Panc1 (cell line): ENCODE results near the gene BCR. TPM values are rescaled to one million over a fixed set of nuclear protein-coding genes. Genes with fewer than 3 reads are reported as not detected.

Experiments
- ATAC-seq: fragments of 200-7000 bp; cut with Tn5 transposase; 2 replicates; pipeline ENCODE4 v1.9.1; 2020; ENCODE audit warnings: mild to moderate bottlenecking, moderate library complexity
- BruUV-seq: library from RNA; stranded (reverse); fragments of 400-500 nt; replicated peaks from 2 replicates; lab custom pipeline; 2021; lab: Mats Ljungman, UMichigan
- CTCF ChIA-PET: fragments of 300-600 bp; sonication (Branson Sonifier 250); formaldehyde crosslinking; loops from one replicate; lab custom pipeline; 2022; ENCODE audit warnings: antibody characterized with exemption; lab: Charles Lee
- POLR2A ChIA-PET: fragments of 300-600 bp; sonication (Branson Sonifier 250); formaldehyde crosslinking; loops from one replicate; lab custom pipeline; 2022; ENCODE audit warnings: antibody characterized with exemption; lab: Charles Lee
- DNase-seq: peaks from one replicate; pipeline ENCODE4 v3.0.0-alpha.2; 2010; ENCODE audit warnings: low read depth, low spot score
- H3K27ac ChIP-seq: 2 replicates; pipeline ENCODE4 v1.5.1; 2011; ENCODE audit warnings: mild to moderate bottlenecking, low read length, inconsistent platforms
- H3K27me3 ChIP-seq: fragments of 200-500 bp; sonication (Bioruptor generic); 2 replicates; pipeline ENCODE4 v1.6.0; 2014; ENCODE audit warnings: low read length, inconsistent platforms; ENCODE audit not compliant: control insufficient read depth, insufficient read depth
- H3K36me3 ChIP-seq: fragments of 200-500 bp; sonication (Bioruptor generic); 2 replicates; pipeline ENCODE4 v1.5.1; 2014; ENCODE audit warnings: inconsistent platforms, mild to moderate bottlenecking, low read length, moderate library complexity; ENCODE audit not compliant: control insufficient read depth, insufficient read depth
- H3K4me1 ChIP-seq: 2 replicates; pipeline ENCODE4 v1.5.1; 2011; ENCODE audit warnings: inconsistent platforms, mild to moderate bottlenecking, low read length, moderate library complexity; ENCODE audit not compliant: control insufficient read depth, insufficient read depth
- H3K4me3 ChIP-seq, 2 experiments: 2 replicates each; pipeline ENCODE4 v1.5.1; 2011 to 2012; ENCODE audit warnings: low read depth in 2 of 2, low read length in 2 of 2, mild to moderate bottlenecking in 2 of 2, inconsistent platforms in 1 of 2, moderate library complexity in 1 of 2
- H3K9me3 ChIP-seq: fragments of 200-500 bp; sonication (Bioruptor generic); 2 replicates; pipeline ENCODE4 v1.5.1; 2014; ENCODE audit warnings: low read depth, mild to moderate bottlenecking, inconsistent platforms, low read length, moderate library complexity; ENCODE audit not compliant: control insufficient read depth, insufficient read depth
- POLR2AphosphoS5 ChIP-seq: IDR thresholded peaks from 2 replicates; pipeline ENCODE4 v1.6.1; 2012; ENCODE audit warnings: mild to moderate bottlenecking, low read depth, low read length, moderate library complexity
- SIN3A ChIP-seq: IDR thresholded peaks from 2 replicates; pipeline ENCODE4 v1.6.1; 2012; ENCODE audit warnings: low read depth, mild to moderate bottlenecking, low read length, moderate library complexity, borderline replicate concordance; ENCODE audit not compliant: insufficient read depth
- TCF7L2 ChIP-seq: IDR thresholded peaks from 2 replicates; pipeline ENCODE4 v1.6.1; 2011; ENCODE audit warnings: mild to moderate bottlenecking, low read depth, low read length, inconsistent platforms
- in situ Hi-C: cut with HindIII; loops from 2 replicates; pipeline ENCODE4 v1.10.0; 2016; ENCODE audit warnings: low sequenced_read_pairs, low pct_unique_long_range_greater_than_20kb
- intact Hi-C: fragments of 100-400 bp; cut with micrococcal nuclease; formaldehyde crosslinking; loops from one replicate; pipeline ENCODE4 v1.10.0; 2022; ENCODE audit not compliant: unreplicated experiment
- total RNA-seq: library from RNA; stranded (reverse); gene quantifications from one replicate; pipeline ENCODE4 v1.2.1, GENCODE V29; 2021; ENCODE audit not compliant: unreplicated experiment
- TF ChIP-seq, protein P1 (sequence below): fragments of 450-650 bp; IDR thresholded peaks from 2 replicates; pipeline ENCODE4 v1.5.1; 2017; ENCODE audit warnings: mild to moderate bottlenecking
- TF ChIP-seq, protein P2 (sequence below), 2 experiments: IDR thresholded peaks; 2 replicates each; pipeline ENCODE4 v1.6.1; 2011 to 2012; ENCODE audit warnings: low read depth in 2 of 2, control low read depth in 1 of 2, low read length in 1 of 2, mild to moderate bottlenecking in 1 of 2, moderate library complexity in 1 of 2; ENCODE audit not compliant: insufficient read depth in 1 of 2

Gene BCR
- total RNA-seq, 1 experiment from 2014 or later: 32.1 TPM

DNA sequence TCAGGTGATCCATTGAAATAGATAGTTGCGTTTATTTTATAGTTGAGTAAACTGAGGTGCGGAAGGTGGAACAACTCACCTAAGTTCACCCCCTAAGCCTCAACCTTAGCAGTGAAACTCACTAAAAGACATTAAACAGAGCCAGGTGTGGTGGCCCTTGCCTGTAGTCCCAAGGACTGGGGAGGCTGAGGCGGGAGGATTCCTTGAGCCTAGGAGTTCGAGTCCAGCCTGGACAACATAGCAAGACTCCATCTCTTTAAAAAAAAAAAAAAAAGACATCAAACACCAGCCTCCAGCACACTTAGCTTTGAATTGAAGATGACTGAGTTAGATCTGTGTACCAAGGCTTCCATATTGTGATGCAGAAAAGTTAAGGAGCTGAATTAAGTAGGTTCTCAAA is 35.9 kb upstream of the BCR start:
- in situ Hi-C loops: no loop called here
- peak overlapping the region; percentile 51; the same call in 1 of the 2 replicates for H3K27ac ChIP-seq
- TF ChIP-seq TCF7L2: no peak
- TF ChIP-seq POLR2AphosphoS5: no peak
- TF ChIP-seq SIN3A: no peak
- TF ChIP-seq, protein P1, sequence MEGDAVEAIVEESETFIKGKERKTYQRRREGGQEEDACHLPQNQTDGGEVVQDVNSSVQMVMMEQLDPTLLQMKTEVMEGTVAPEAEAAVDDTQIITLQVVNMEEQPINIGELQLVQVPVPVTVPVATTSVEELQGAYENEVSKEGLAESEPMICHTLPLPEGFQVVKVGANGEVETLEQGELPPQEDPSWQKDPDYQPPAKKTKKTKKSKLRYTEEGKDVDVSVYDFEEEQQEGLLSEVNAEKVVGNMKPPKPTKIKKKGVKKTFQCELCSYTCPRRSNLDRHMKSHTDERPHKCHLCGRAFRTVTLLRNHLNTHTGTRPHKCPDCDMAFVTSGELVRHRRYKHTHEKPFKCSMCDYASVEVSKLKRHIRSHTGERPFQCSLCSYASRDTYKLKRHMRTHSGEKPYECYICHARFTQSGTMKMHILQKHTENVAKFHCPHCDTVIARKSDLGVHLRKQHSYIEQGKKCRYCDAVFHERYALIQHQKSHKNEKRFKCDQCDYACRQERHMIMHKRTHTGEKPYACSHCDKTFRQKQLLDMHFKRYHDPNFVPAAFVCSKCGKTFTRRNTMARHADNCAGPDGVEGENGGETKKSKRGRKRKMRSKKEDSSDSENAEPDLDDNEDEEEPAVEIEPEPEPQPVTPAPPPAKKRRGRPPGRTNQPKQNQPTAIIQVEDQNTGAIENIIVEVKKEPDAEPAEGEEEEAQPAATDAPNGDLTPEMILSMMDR: no peak
- TF ChIP-seq, protein P2, sequence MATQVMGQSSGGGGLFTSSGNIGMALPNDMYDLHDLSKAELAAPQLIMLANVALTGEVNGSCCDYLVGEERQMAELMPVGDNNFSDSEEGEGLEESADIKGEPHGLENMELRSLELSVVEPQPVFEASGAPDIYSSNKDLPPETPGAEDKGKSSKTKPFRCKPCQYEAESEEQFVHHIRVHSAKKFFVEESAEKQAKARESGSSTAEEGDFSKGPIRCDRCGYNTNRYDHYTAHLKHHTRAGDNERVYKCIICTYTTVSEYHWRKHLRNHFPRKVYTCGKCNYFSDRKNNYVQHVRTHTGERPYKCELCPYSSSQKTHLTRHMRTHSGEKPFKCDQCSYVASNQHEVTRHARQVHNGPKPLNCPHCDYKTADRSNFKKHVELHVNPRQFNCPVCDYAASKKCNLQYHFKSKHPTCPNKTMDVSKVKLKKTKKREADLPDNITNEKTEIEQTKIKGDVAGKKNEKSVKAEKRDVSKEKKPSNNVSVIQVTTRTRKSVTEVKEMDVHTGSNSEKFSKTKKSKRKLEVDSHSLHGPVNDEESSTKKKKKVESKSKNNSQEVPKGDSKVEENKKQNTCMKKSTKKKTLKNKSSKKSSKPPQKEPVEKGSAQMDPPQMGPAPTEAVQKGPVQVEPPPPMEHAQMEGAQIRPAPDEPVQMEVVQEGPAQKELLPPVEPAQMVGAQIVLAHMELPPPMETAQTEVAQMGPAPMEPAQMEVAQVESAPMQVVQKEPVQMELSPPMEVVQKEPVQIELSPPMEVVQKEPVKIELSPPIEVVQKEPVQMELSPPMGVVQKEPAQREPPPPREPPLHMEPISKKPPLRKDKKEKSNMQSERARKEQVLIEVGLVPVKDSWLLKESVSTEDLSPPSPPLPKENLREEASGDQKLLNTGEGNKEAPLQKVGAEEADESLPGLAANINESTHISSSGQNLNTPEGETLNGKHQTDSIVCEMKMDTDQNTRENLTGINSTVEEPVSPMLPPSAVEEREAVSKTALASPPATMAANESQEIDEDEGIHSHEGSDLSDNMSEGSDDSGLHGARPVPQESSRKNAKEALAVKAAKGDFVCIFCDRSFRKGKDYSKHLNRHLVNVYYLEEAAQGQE (IDR thresholded peaks at IDR 0.05; ENCODE audit: insufficient read depth in 1 of 2, low read depth in 2 of 2, low read length in 1 of 2): no peak
- DNase-seq: no peak
- H3K9me3 ChIP-seq: no peaks in the 10 kb centered on the region
- no peaks in the 10 kb centered on the region for H3K36me3 ChIP-seq
- H3K27me3 ChIP-seq: no peaks in the 10 kb centered on the region
- H3K4me1 ChIP-seq: peaks cover 3% of the 10 kb centered on the region; the same call in 1 of the 2 replicates
- no peak for ATAC-seq
- H3K4me3 ChIP-seq: peak overlapping the region; percentile 50 to 64
- BruUV-seq: no TSS peak
- CTCF ChIA-PET: no interaction called here
- intact Hi-C loops: no loop called here
- POLR2A ChIA-PET: no interaction called here

DNA sequence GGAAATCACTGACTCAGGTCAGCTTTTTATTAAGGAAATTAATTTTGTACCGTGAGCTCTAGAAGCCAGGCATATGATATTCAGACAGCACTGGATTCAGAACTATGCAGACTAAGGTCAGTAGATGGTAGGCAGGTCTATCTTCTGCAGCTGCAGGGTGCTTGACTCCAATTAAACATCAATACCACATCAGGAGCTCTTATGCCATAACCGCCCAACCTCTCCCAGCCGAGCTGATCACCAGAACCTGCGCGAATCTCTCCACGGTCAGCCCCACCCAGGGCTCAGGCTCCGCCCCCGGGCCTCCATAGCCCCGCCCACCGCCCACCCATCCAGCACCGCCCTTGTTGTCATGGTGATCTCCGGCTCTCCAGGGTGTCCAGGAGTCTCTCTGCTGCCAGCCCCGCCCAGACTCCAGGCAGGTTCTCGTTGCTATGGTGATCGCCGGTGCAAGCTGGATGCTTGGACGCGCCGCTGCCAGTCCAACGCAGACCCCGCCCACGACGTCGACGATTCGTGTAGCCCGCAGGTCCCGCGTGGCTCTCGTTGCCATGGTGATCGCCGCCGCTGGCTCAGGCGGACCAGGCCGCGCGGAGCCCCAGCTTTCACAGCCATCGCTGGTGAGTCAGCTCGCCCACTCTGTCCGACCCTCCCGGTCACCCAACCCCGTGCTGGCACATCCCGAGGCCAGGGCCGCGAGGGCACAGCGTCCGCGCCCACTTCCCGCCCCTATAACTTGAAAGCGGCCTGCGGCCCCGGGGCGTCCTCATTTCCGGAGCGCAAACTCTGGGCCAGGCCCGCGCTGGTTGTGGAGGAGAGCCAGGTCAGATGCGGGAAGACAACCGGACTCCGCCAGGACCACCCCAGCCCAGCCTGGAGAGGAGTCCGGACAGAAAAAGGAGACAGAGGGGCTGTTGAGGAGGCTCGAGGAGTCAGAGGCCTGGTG is 35.1 kb upstream of the BCR start, which contains the start of gene RAB36:
Gene RAB36 (plus strand): TSS at position 546 of the 946 bp plus-strand sequence. CDS start 1,140 bp downstream, outside the sequence.
- Histone ChIP-seq H3K4me3 (peak within 1 kb of the TSS; percentile 50 to 64), H3K36me3 (no peaks in the 10 kb centered on the region), H3K27me3 (no peaks in the 10 kb centered on the region), H3K9me3 (no peaks in the 10 kb centered on the region), H3K4me1 (peaks cover 3% of the 10 kb centered on the region; the same call in 1 of the 2 replicates), H3K27ac (peak within 1 kb of the TSS; percentile 51; the same call in 1 of the 2 replicates)
- CTCF ChIA-PET: interaction anchor here (0.7 kb wide), 1 partner anchor 452 kb away, joined by 3 read pairs; no protein-coding TSS in a partner anchor
- in situ Hi-C loops: no loop called here
- TF ChIP-seq, protein P2 (IDR thresholded peaks at IDR 0.05; ENCODE audit: insufficient read depth in 1 of 2, low read depth in 2 of 2, low read length in 1 of 2): no peak
- TF ChIP-seq TCF7L2: 0 out of 2 replicates have a peak, but pooled peaks have one; percentile 60
- TF ChIP-seq POLR2AphosphoS5: no peak
- TF ChIP-seq, protein P1: no peak
- TF ChIP-seq SIN3A: 0 out of 2 replicates have a peak, but pooled peaks have one; percentile 53
- no TSS peak for BruUV-seq
- POLR2A ChIA-PET: interaction anchor here (0.6 kb wide), 1 partner anchor 142 kb away, joined by 7 read pairs; no protein-coding TSS in a partner anchor
- peak; percentile 92 for ATAC-seq
- DNase-seq: peak; percentile 20
- intact Hi-C loops: no loop called here
